ENCODE results near the gene IQGAP1.

GRCh38 chr15:90470453-90470852 lies 82.4 kb downstream of the IQGAP1 start:
- TF ChIP-seq CTCF (conservative IDR thresholded peaks at IDR 0.05) (no peak), ZFX (IDR thresholded peaks at IDR 0.05) (no peak)

Measured in C4-2B (cell line).